IPS-15b (cell line): ENCODE data around the gene FOXL1.

Experiments
- H3K27me3 ChIP-seq: one replicate; pipeline ENCODE4 v1.6.1; 2013; ENCODE audit warnings: low read length; ENCODE audit not compliant: control insufficient read depth, insufficient read depth
- H3K36me3 ChIP-seq: one replicate; pipeline ENCODE4 v1.6.1; 2013; ENCODE audit warnings: low read length; ENCODE audit not compliant: control insufficient read depth, insufficient read depth
- H3K4me1 ChIP-seq: one replicate; pipeline ENCODE4 v1.6.1; 2013; ENCODE audit warnings: mild to moderate bottlenecking, low read length; ENCODE audit not compliant: control insufficient read depth, insufficient read depth
- H3K4me3 ChIP-seq: one replicate; pipeline ENCODE4 v1.5.1; 2013; ENCODE audit warnings: low read depth, low read length
- H3K9ac ChIP-seq: one replicate; pipeline ENCODE4 v1.6.1; 2013; ENCODE audit warnings: low read depth, mild to moderate bottlenecking, low read length
- H3K9me3 ChIP-seq: one replicate; pipeline ENCODE4 v1.6.1; 2013; ENCODE audit warnings: mild to moderate bottlenecking, low read length; ENCODE audit not compliant: control insufficient read depth, insufficient read depth

FOXL1 gene

GRCh38 chr16:86538196-86538780 is 40.1 kb upstream of the FOXL1 start:
- H3K9ac ChIP-seq: no peak overlapping the region
- H3K4me3 ChIP-seq: no peak overlapping the region
- H3K36me3 ChIP-seq: peaks cover 15% of the 10 kb centered on the region
- H3K27me3 ChIP-seq: no peaks in the 10 kb centered on the region
- H3K4me1 ChIP-seq: no peaks in the 10 kb centered on the region
- H3K9me3 ChIP-seq: no peaks in the 10 kb centered on the region

DNA sequence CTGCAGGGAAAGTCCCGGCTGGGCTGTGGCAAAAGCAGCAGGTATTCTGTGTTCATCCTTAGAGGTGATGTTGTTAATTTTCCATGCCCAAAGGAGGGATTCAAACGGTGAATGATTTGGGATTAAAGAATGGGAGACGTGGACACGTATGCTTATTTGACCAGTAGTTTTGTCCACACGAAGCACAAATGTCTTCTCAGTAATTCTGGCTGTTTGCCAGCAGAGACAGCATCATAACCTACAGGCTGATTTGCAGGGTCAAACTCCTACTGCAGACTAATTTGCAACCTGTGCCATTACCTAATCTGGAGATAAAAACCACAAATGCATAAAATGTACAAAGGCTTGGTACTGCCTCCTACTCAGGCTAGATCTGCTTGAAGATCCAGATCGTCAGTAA is 37.5 kb upstream of the FOXL1 start:
- Histone ChIP-seq H3K9me3 (no peaks in the 10 kb centered on the region), H3K4me1 (no peaks in the 10 kb centered on the region), H3K36me3 (peaks cover 15% of the 10 kb centered on the region), H3K9ac (no peak overlapping the region), H3K4me3 (no peak overlapping the region), H3K27me3 (no peaks in the 10 kb centered on the region)

- H3K9ac ChIP-seq: no peak overlapping the region
- no peaks in the 10 kb centered on the region for H3K9me3 ChIP-seq
- no peak overlapping the region for H3K4me3 ChIP-seq
- H3K36me3 ChIP-seq: peaks cover 15% of the 10 kb centered on the region
- H3K27me3 ChIP-seq: no peaks in the 10 kb centered on the region
- H3K4me1 ChIP-seq: no peaks in the 10 kb centered on the region
Observed at GRCh38 chr16:86541560-86541959, 36.8 kb upstream of the FOXL1 start.

DNA sequence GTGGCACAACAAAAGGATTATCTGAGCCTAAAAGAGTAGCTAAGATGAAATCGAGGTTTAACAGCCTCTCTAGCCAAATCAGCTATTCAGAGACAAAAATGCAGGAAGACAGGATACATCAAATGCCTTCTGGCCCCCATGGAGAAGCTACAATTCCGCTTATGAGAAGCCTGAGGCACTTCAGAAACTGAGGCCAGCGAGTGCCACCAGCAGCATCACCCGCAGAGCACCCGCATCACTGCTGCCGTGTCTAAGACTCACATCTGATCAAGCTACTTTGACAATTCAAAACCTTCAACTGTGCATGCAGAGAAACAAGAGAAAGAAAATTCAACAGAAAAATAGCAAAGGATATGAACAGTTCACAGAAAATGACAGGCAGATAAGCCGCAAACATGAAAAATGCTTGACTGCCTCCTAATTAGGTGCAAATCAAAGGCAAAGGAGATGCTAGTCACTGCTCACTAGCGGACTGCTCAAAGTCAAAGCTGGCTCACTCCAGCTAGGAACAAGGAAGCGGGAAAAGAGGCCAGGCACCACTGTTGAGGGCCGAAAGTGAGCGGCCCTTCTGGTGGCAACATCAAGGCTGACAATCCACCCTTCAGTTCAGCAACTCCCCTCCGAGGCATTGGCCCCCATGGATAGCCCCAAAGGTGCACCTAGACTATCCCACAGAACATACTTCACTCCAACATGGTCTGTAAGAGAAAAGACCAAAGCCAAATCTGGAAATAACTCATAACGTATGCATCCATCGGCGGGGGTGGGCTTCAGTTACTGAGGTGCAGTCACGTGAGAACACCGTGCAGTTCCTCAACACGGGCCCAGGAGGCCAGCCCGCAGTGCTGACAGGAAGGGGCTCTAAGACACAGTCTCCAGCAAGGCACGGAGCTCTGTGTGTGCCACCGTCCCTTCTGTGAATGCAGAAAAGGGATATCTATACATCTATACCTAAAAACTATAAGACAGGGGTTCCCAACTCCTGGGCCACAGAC is 35.3 kb upstream of the FOXL1 start:
- no peaks in the 10 kb centered on the region for H3K9me3 ChIP-seq
- peaks cover 13% of the 10 kb centered on the region for H3K36me3 ChIP-seq
- no peak overlapping the region for H3K4me3 ChIP-seq
- H3K4me1 ChIP-seq: no peaks in the 10 kb centered on the region
- H3K9ac ChIP-seq: no peak overlapping the region
- H3K27me3 ChIP-seq: no peaks in the 10 kb centered on the region

- Histone ChIP-seq H3K4me3 (no peak overlapping the region), H3K9ac (no peak overlapping the region), H3K36me3 (peaks cover 5% of the 10 kb centered on the region), H3K27me3 (no peaks in the 10 kb centered on the region), H3K4me1 (no peaks in the 10 kb centered on the region), H3K9me3 (no peaks in the 10 kb centered on the region)
Observed at GRCh38 chr16:86545481-86545880, 32.9 kb upstream of the FOXL1 start.

DNA sequence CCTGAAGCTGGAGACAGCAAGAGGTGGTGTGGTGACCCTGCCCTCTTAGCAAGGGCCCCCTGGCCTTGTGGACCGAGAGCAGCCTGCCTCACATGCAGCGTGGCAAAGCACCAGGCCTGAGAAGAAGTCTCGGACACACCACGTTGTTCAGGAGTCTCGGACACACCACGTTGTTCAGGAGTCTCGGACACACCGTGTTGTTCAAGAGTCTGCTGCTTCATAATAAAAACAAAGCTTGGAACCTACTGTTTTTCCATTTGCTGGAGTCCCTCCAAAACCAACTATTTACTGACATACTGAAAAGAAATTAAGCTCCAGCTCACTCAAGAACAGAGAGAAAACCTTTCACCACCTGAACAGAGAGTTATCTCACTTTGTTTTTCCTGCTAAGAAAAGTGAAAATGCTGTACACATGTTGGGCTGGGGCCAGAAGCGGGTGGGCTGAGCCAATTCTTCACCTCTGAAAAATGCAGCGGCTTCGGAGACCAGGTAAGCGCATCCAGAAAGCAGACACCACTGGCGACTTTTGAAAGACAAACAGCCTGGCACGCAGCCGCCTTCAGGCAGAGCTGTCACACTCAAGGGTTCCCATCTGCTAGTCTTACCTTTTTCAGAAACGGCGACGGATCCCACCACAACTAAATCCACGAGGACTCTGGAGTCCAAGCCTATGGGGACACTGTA is 32.3 kb upstream of the FOXL1 start:
- Histone ChIP-seq H3K9me3 (no peaks in the 10 kb centered on the region), H3K4me1 (no peaks in the 10 kb centered on the region), H3K27me3 (no peaks in the 10 kb centered on the region), H3K9ac (no peak overlapping the region), H3K4me3 (no peak overlapping the region), H3K36me3 (peaks cover 2% of the 10 kb centered on the region)

GRCh38 chr16:86546638-86547013 is 31.7 kb upstream of the FOXL1 start:
- H3K9me3 ChIP-seq: no peaks in the 10 kb centered on the region
- H3K4me3 ChIP-seq: no peak overlapping the region
- no peaks in the 10 kb centered on the region for H3K4me1 ChIP-seq
- peaks cover 2% of the 10 kb centered on the region for H3K36me3 ChIP-seq
- H3K27me3 ChIP-seq: no peaks in the 10 kb centered on the region
- H3K9ac ChIP-seq: no peak overlapping the region

DNA sequence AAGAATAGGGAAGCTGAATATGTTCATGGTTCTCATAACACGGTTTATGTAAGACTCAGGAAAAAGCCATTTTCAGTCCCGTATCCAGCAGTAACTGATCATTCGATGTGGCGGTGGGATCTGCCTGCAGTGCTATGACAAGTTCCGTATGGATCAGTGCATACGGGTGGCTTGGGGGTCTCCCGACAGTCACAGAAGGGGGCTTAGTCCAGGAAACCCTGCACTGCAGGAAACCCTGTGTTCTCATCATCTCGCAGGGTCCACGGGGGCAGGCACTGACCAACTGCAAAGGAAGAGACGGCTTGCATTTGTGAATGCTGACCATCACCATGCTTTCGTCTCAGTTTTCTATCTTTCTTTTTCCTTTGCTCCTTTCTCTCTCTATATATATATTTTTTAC is 31.1 kb upstream of the FOXL1 start:
- Histone ChIP-seq H3K36me3 (peaks cover 2% of the 10 kb centered on the region), H3K9me3 (no peaks in the 10 kb centered on the region), H3K4me3 (no peak overlapping the region), H3K4me1 (no peaks in the 10 kb centered on the region), H3K27me3 (no peaks in the 10 kb centered on the region), H3K9ac (no peak overlapping the region)

- Histone ChIP-seq H3K36me3 (peaks cover 2% of the 10 kb centered on the region), H3K4me1 (peaks cover 1% of the 10 kb centered on the region), H3K4me3 (no peak overlapping the region), H3K9ac (no peak overlapping the region), H3K9me3 (no peaks in the 10 kb centered on the region), H3K27me3 (no peaks in the 10 kb centered on the region)
Observed at GRCh38 chr16:86549076-86549892, 29.1 kb upstream of the FOXL1 start.

- H3K4me3 ChIP-seq: no peak overlapping the region
- H3K9ac ChIP-seq: no peak overlapping the region
- no peaks in the 10 kb centered on the region for H3K27me3 ChIP-seq
- peaks cover 2% of the 10 kb centered on the region for H3K36me3 ChIP-seq
- peaks cover 4% of the 10 kb centered on the region for H3K4me1 ChIP-seq
- H3K9me3 ChIP-seq: no peaks in the 10 kb centered on the region
Observed at GRCh38 chr16:86549893-86550190, 28.5 kb upstream of the FOXL1 start.

- H3K9ac ChIP-seq: no peak overlapping the region
- H3K4me3 ChIP-seq: no peak overlapping the region
- H3K4me1 ChIP-seq: peaks cover 4% of the 10 kb centered on the region
- no peaks in the 10 kb centered on the region for H3K9me3 ChIP-seq
- peaks cover 2% of the 10 kb centered on the region for H3K36me3 ChIP-seq
- H3K27me3 ChIP-seq: no peaks in the 10 kb centered on the region
Observed at GRCh38 chr16:86550281-86550680, 28.1 kb upstream of the FOXL1 start.
